Ishikawa (cell line): Measurements from ENCODE around the gene PDE4D.

ENCODE experiments used
- CREB1 ChIP-seq: IDR thresholded peaks from 2 replicates; pipeline ENCODE4 v1.6.1; 2012; ENCODE audit warnings: low read depth
- EGR1 ChIP-seq: IDR thresholded peaks from 2 replicates; pipeline ENCODE4 v1.6.1; 2012
- EP300 ChIP-seq: IDR thresholded peaks from 2 replicates; pipeline ENCODE4 v1.6.1; 2012; ENCODE audit warnings: borderline replicate concordance
- FOXM1 ChIP-seq: IDR thresholded peaks from 2 replicates; pipeline ENCODE4 v1.6.1; 2012; ENCODE audit warnings: low read depth, borderline replicate concordance
- NFIC ChIP-seq: IDR thresholded peaks from 2 replicates; pipeline ENCODE4 v1.6.1; 2012
- RAD21 ChIP-seq: IDR thresholded peaks from 2 replicates; pipeline ENCODE4 v1.6.1; 2012; ENCODE audit warnings: low read depth
- TAF1 ChIP-seq: IDR thresholded peaks from 2 replicates; pipeline ENCODE4 v1.6.1; 2012; ENCODE audit warnings: low read depth, mild to moderate bottlenecking
- TCF12 ChIP-seq: IDR thresholded peaks from 2 replicates; pipeline ENCODE4 v1.6.1; 2012; ENCODE audit warnings: low read depth
- TEAD4 ChIP-seq: IDR thresholded peaks from 2 replicates; pipeline ENCODE4 v1.6.1; 2012
- YY1 ChIP-seq: IDR thresholded peaks from 2 replicates; pipeline ENCODE4 v1.6.1; 2012; ENCODE audit warnings: low read depth
- ZBTB7A ChIP-seq: IDR thresholded peaks from 2 replicates; pipeline ENCODE4 v1.6.1; 2012; ENCODE audit warnings: low read depth
- TF ChIP-seq, protein P1 (sequence below): IDR thresholded peaks from 2 replicates; pipeline ENCODE4 v1.6.1; 2012; ENCODE audit warnings: low read depth, mild to moderate bottlenecking
- TF ChIP-seq, protein P2 (sequence below): IDR thresholded peaks from 2 replicates; pipeline ENCODE4 v1.6.1; 2012
- TF ChIP-seq, protein P3 (sequence below): IDR thresholded peaks from 2 replicates; pipeline ENCODE4 v1.6.1; 2012

DNA sequence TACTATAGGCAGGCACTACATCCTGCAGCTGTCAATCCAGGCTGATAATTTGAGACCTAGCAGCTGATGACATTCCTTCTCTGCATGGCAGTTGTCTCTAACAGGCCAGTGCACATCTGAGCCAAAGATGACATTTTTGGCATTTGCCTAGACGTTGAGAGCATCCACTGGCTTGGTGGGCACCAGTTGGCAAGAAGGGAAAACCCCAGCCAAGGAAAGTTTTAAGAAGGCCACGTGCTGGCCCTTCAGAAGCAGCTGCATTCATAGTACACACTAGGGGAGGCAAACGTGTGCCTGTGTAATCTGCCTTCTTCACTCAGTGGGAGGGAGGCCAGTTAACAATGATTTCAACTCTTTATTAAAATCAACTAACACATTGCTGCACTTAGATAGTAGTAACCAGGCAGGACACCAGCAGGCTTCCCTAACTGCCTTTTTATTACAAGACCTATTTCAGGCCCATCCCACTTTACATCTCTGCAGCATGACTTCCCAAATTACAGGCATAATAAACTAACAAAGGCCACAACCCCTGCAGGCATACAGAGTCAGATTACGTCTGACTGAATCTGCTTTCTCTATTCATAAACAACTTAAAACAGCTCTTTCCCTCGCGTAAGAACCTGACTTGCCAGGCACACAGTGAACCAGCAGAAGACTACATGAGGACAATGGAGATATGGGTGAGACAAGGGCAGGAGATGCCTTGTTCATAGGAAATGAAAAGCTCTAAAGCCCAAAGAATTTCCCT lies 576.3 kb downstream of the PDE4D start:
- TF ChIP-seq RAD21 (no peak), EGR1 (no peak), EP300 (no peak), TAF1 (no peak), TCF12 (no peak), NFIC (no peak), FOXM1 (no peak), YY1 (no peak), TEAD4 (no peak), ZBTB7A (no peak), CREB1 (no peak)
- TF ChIP-seq, protein P1, sequence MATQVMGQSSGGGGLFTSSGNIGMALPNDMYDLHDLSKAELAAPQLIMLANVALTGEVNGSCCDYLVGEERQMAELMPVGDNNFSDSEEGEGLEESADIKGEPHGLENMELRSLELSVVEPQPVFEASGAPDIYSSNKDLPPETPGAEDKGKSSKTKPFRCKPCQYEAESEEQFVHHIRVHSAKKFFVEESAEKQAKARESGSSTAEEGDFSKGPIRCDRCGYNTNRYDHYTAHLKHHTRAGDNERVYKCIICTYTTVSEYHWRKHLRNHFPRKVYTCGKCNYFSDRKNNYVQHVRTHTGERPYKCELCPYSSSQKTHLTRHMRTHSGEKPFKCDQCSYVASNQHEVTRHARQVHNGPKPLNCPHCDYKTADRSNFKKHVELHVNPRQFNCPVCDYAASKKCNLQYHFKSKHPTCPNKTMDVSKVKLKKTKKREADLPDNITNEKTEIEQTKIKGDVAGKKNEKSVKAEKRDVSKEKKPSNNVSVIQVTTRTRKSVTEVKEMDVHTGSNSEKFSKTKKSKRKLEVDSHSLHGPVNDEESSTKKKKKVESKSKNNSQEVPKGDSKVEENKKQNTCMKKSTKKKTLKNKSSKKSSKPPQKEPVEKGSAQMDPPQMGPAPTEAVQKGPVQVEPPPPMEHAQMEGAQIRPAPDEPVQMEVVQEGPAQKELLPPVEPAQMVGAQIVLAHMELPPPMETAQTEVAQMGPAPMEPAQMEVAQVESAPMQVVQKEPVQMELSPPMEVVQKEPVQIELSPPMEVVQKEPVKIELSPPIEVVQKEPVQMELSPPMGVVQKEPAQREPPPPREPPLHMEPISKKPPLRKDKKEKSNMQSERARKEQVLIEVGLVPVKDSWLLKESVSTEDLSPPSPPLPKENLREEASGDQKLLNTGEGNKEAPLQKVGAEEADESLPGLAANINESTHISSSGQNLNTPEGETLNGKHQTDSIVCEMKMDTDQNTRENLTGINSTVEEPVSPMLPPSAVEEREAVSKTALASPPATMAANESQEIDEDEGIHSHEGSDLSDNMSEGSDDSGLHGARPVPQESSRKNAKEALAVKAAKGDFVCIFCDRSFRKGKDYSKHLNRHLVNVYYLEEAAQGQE, result no peak
- TF ChIP-seq, protein P2, sequence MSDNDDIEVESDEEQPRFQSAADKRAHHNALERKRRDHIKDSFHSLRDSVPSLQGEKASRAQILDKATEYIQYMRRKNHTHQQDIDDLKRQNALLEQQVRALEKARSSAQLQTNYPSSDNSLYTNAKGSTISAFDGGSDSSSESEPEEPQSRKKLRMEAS, result no peak
- TF ChIP-seq, protein P3, sequence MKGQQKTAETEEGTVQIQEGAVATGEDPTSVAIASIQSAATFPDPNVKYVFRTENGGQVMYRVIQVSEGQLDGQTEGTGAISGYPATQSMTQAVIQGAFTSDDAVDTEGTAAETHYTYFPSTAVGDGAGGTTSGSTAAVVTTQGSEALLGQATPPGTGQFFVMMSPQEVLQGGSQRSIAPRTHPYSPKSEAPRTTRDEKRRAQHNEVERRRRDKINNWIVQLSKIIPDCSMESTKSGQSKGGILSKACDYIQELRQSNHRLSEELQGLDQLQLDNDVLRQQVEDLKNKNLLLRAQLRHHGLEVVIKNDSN, result no peak
